Tibial artery (tissue), 4 donors: ENCODE results near the gene IL4I1.

ENCODE experiments used
- DNase-seq, 2 donors: peaks; one replicate each; pipeline ENCODE4 v3.0.0-alpha.2; 2019
- H3K27ac ChIP-seq, 2 donors: fragments of 200-600 bp; sonication (generic) in 1 of 2; 1 replicate in 1 of 2; 2 replicates in 1 of 2; pipeline ENCODE4 v1.5.1; 2018 to 2019; ENCODE audit warnings: mild to moderate bottlenecking in 1 of 2
- H3K27me3 ChIP-seq, 2 donors: fragments of 200-600 bp; sonication (generic) in 1 of 2; one replicate each; pipeline versions ENCODE4 v1.5.1 to v1.6.0; 2016 to 2019
- H3K36me3 ChIP-seq, 3 donors: fragments of 200-600 bp; sonication (generic) in 2 of 3; one replicate each; pipeline ENCODE4 v1.5.1; 2016 to 2019; ENCODE audit warnings: mild to moderate bottlenecking in 2 of 3
- H3K4me1 ChIP-seq, 4 donors: fragments of 200-600 bp; sonication (generic) in 2 of 4; 1 replicate in 3 of 4; 2 replicates in 1 of 4; pipeline ENCODE4 v1.5.1; 2016 to 2019
- H3K4me3 ChIP-seq, 2 donors: fragments of 200-600 bp; sonication (generic) in 1 of 2; 1 replicate in 1 of 2; 2 replicates in 1 of 2; pipeline ENCODE4 v1.5.1; 2018 to 2019; ENCODE audit warnings: mild to moderate bottlenecking in 2 of 2
- H3K9me3 ChIP-seq, 3 donors: fragments of 200-600 bp; sonication (generic) in 1 of 3; one replicate each; pipeline ENCODE4 v1.5.1; 2016 to 2019
- CTCF ChIP-seq, 2 experiments: fragments of 200-600 bp in 1 of 2; fragments of 450-650 bp in 1 of 2; IDR thresholded peaks; one replicate each; pipeline ENCODE4 v1.5.1; 2017 to 2019; ENCODE audit warnings: antibody characterized with exemption in 2 of 2, mild to moderate bottlenecking in 1 of 2, moderate library complexity in 1 of 2
- intact Hi-C: fragments of 100-400 bp; cut with DNase I; formaldehyde crosslinking; loops from one replicate; pipeline ENCODE4 v1.15.0; 2023; ENCODE audit warnings: low total_unique reads

The IL4I1 gene

GRCh38 chr19:49881672-49882394, 14.9 kb downstream of the IL4I1 start:
- H3K4me1 ChIP-seq: peaks cover 0 to 15% (median 11%) of the 10 kb centered on the region in 4 donors
- H3K36me3 ChIP-seq: peaks cover 62 to 81% (median 67%) of the 10 kb centered on the region in 3 donors
- H3K9me3 ChIP-seq: no peaks in the 10 kb centered on the region
- no peaks in the 10 kb centered on the region for H3K27me3 ChIP-seq
- H3K27ac ChIP-seq: no peak overlapping the region
- no peak overlapping the region for H3K4me3 ChIP-seq
- intact Hi-C loops: no loop called here
- no peak for TF ChIP-seq CTCF (IDR thresholded peaks at IDR 0.05)
- DNase-seq: peak in 1 of 2 donors; percentile 60

- Histone ChIP-seq H3K27ac (no peak overlapping the region), H3K9me3 (no peaks in the 10 kb centered on the region), H3K4me3 (no peak overlapping the region), H3K36me3 (peaks cover 62 to 74% (median 65%) of the 10 kb centered on the region in 3 donors), H3K4me1 (peaks cover 0 to 15% (median 11%) of the 10 kb centered on the region in 4 donors), H3K27me3 (no peaks in the 10 kb centered on the region)
- intact Hi-C loops: no loop called here
- no peak for TF ChIP-seq CTCF (IDR thresholded peaks at IDR 0.05)
- DNase-seq: peak in 1 of 2 donors; percentile 56
Measured at GRCh38 chr19:49881186-49881585, 15.5 kb downstream of the IL4I1 start.

GRCh38 chr19:49880162-49880869, 16.4 kb downstream of the IL4I1 start:
- Histone ChIP-seq H3K4me3 (no peak overlapping the region), H3K36me3 (peaks cover 62 to 66% (median 65%) of the 10 kb centered on the region in 3 donors), H3K27ac (no peak overlapping the region), H3K9me3 (no peaks in the 10 kb centered on the region), H3K4me1 (peaks cover 0 to 22% (median 16%) of the 10 kb centered on the region in 4 donors), H3K27me3 (no peaks in the 10 kb centered on the region)
- no peak for DNase-seq
- TF ChIP-seq CTCF (IDR thresholded peaks at IDR 0.05): no peak
- intact Hi-C loops: no loop called here

GRCh38 chr19:49879243-49879963, 17.3 kb downstream of the IL4I1 start:
- no peak for DNase-seq
- H3K36me3 ChIP-seq: peaks cover 54 to 60% (median 57%) of the 10 kb centered on the region in 3 donors
- intact Hi-C loops: no loop called here

More at GRCh38 chr19:49879243-49879963, 17.3 kb downstream of the IL4I1 start:
- peaks cover 0 to 31% (median 23%) of the 10 kb centered on the region in 4 donors for H3K4me1 ChIP-seq
- TF ChIP-seq CTCF (IDR thresholded peaks at IDR 0.05): no peak
- H3K27ac ChIP-seq: no peak overlapping the region
- H3K4me3 ChIP-seq: no peak overlapping the region
- H3K27me3 ChIP-seq: no peaks in the 10 kb centered on the region
- no peaks in the 10 kb centered on the region for H3K9me3 ChIP-seq
